Body of pancreas (tissue), 4 donors: ENCODE measurements around the gene MEF2D.

ENCODE experiments used
- POLR2A ChIP-seq, 3 donors: fragments of 450-650 bp; IDR thresholded peaks; one replicate each; pipeline ENCODE4 v1.6.1; 2016; ENCODE audit warnings: antibody characterized with exemption in 3 of 3, mild to moderate bottlenecking in 2 of 3
- TF ChIP-seq, protein P1 (sequence below), 7 experiments: fragments of 450-650 bp in 4 of 7; fragments of 200-600 bp in 3 of 7; sonication (generic) in 3 of 7; IDR thresholded peaks; one replicate each; pipeline ENCODE4 v1.5.1; 2016 to 2019; ENCODE audit warnings: antibody characterized with exemption in 7 of 7

DNA sequence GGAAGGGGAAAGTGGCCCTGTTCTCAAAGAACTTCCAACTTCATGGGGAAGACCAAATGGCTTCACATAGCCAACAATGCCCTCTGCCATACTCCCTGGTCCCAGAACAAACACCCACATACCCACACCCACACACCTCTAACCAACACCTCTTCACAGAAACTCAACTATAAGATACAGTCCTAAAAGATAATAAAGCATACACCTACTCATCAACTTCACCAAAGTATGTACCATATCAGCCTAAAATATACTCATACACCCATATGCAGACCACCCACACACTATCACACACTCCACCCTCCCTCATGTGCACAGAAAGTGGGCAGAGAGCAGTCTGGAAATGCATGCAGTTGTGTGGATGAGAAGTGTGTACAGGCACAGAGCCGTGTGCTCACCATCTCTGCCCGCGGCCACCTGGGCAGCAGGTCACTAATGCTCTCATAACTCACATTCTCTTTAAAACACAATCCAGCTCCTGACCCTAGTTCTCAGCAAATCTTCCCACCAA, 44.1 kb upstream of the MEF2D start:
- no peak for TF ChIP-seq POLR2A (IDR thresholded peaks at IDR 0.05)
- TF ChIP-seq, protein P1, sequence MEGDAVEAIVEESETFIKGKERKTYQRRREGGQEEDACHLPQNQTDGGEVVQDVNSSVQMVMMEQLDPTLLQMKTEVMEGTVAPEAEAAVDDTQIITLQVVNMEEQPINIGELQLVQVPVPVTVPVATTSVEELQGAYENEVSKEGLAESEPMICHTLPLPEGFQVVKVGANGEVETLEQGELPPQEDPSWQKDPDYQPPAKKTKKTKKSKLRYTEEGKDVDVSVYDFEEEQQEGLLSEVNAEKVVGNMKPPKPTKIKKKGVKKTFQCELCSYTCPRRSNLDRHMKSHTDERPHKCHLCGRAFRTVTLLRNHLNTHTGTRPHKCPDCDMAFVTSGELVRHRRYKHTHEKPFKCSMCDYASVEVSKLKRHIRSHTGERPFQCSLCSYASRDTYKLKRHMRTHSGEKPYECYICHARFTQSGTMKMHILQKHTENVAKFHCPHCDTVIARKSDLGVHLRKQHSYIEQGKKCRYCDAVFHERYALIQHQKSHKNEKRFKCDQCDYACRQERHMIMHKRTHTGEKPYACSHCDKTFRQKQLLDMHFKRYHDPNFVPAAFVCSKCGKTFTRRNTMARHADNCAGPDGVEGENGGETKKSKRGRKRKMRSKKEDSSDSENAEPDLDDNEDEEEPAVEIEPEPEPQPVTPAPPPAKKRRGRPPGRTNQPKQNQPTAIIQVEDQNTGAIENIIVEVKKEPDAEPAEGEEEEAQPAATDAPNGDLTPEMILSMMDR (IDR thresholded peaks at IDR 0.05), result no peak
